Mesothelial cell of epicardium (in vitro differentiated cells): Measurements from ENCODE around the gene ELMO1. TPM values are rescaled to one million over a fixed set of nuclear protein-coding genes. Genes with fewer than 3 reads are reported as not detected.

ENCODE experiments used
- DNase-seq, 2 experiments: peaks; one replicate each; pipeline ENCODE4 v3.0.0; 2021; ENCODE audit warnings: low spot score in 2 of 2; ENCODE audit not compliant: unreplicated experiment in 2 of 2
- H3K27ac Mint-ChIP-seq: 2 replicates; pipeline ENCODE4 v1.8.0; 2021; ENCODE audit warnings: mixed read lengths
- H3K27me3 Mint-ChIP-seq: 2 replicates; pipeline ENCODE4 v1.8.0; 2021; ENCODE audit warnings: low read depth, mixed read lengths
- H3K36me3 Mint-ChIP-seq: 2 replicates; pipeline ENCODE4 v1.8.0; 2021; ENCODE audit warnings: mixed read lengths
- H3K4me1 Mint-ChIP-seq: 2 replicates; pipeline ENCODE4 v1.8.0; 2021; ENCODE audit warnings: mixed read lengths
- H3K4me3 Mint-ChIP-seq: 2 replicates; pipeline ENCODE4 v1.8.0; 2021; ENCODE audit warnings: mild to moderate bottlenecking, moderate library complexity, mixed read lengths
- H3K9me3 Mint-ChIP-seq: 2 replicates; pipeline ENCODE4 v1.8.0; 2021; ENCODE audit warnings: mixed read lengths
- CTCF ChIP-seq: fragments of 200-600 bp; sonication (generic); IDR thresholded peaks from one replicate; pipeline ENCODE4 v1.5.0; 2021; ENCODE audit warnings: antibody characterized with exemption; ENCODE audit not compliant: unreplicated experiment
- total RNA-seq: library from RNA; stranded (reverse); gene quantifications from 3 replicates; pipeline ENCODE4 v1.2.1, GENCODE V29; 2021

ELMO1 gene
- total RNA-seq, 1 donor from 2014 or later: 9.6 TPM

DNA sequence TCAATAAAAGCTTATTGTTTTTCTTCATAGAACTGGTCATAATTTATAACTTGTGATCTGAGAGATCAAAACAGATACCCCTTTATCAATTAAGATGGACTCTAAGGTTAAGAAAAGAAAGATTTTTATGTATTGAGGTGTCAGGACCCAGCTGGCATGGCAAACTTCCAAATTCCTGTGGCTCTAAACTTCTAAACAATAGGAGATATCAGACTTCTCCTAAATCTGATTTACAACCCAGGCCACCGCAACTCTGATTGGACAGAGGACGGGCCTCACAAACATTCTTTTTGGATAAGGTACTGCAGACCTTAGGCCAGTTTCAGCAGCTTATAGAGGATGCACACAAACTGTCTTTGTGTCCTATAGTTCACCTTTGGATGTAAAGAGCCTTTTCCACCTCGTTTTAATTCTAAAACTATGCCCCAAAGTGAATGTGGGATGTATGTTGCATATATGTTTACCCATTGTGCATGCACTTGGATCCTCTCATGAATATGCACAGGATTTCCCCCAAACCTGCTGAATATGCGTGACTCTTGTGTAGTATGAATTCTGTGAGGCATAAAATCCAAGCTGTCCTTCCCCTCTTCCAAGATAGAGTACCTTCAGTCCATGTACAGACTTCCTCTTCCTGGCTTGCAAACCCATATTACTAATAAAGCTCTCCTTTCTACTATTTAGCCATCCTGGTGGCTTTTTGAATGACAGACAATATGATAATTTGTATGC lies 69.0 kb downstream of the ELMO1 start:
- Mint-ChIP-seq H3K4me1 (no peaks in the 10 kb centered on the region), H3K9me3 (peaks cover 20% of the 10 kb centered on the region), H3K4me3 (no peak overlapping the region), H3K27me3 (no peaks in the 10 kb centered on the region), H3K27ac (no peak overlapping the region), H3K36me3 (peaks cover 5% of the 10 kb centered on the region)
- no peak for TF ChIP-seq CTCF
- DNase-seq: no peak

- Mint-ChIP-seq H3K4me1 (no peaks in the 10 kb centered on the region), H3K27me3 (no peaks in the 10 kb centered on the region), H3K4me3 (no peak overlapping the region), H3K9me3 (peaks cover 20% of the 10 kb centered on the region), H3K27ac (no peak overlapping the region), H3K36me3 (peaks cover 5% of the 10 kb centered on the region)
- DNase-seq: no peak
- TF ChIP-seq CTCF: no peak
Measured at GRCh38 chr7:37377231-37377630, 71.4 kb downstream of the ELMO1 start.

DNA sequence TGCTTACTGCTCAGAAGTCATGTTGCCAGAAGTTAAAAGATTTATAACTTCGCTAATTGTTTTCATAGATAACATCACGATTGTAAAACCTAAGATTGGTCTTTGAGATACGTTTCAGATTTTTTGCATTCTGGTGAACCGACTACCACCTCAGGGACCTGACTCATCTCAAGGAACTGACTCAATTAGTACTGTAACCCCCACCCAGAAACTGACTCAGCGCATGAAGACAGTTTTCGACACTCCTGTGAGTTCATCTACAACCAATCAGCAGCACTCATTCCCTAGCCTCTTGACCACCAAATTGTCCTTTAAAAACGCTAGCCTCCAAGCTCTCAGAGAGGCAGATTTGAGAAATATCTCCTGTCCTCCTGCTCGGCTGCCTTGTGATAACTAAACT lies 72.3 kb downstream of the ELMO1 start:
- no peak for DNase-seq
- no peak overlapping the region for H3K4me3 Mint-ChIP-seq
- H3K4me1 Mint-ChIP-seq: no peaks in the 10 kb centered on the region
- no peak for TF ChIP-seq CTCF
- no peak overlapping the region for H3K27ac Mint-ChIP-seq
- H3K9me3 Mint-ChIP-seq: peaks cover 20% of the 10 kb centered on the region
- H3K27me3 Mint-ChIP-seq: peaks cover 2% of the 10 kb centered on the region
- peaks cover 5% of the 10 kb centered on the region for H3K36me3 Mint-ChIP-seq

- H3K9me3 Mint-ChIP-seq: peaks cover 14% of the 10 kb centered on the region
- DNase-seq: no peak
- peaks cover 3% of the 10 kb centered on the region for H3K4me1 Mint-ChIP-seq
- no peak overlapping the region for H3K27ac Mint-ChIP-seq
- H3K36me3 Mint-ChIP-seq: peaks cover 5% of the 10 kb centered on the region
- H3K4me3 Mint-ChIP-seq: no peak overlapping the region
- peaks cover 13% of the 10 kb centered on the region for H3K27me3 Mint-ChIP-seq
- no peak for TF ChIP-seq CTCF
Measured at GRCh38 chr7:37372750-37373149, 75.9 kb downstream of the ELMO1 start.

DNA sequence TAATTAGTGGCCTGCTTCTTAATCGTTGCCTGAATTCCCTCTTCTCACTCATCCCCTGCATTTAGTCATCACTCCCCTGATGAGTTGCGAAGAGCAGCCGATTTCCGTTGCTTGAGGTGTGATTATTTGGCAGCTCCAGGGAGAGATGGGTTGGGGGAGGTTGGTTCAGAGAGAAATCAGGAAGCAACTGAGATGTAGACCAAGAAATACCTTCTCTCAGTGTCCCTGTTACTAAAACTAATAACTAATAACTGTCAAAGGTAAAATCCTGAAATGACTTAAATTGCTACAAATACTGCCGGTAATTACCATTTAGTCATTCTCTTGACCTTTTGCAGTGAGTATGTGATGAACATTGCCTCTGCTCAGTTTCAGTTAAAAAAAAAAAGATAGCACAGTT lies 76.9 kb downstream of the ELMO1 start:
- peaks cover 3% of the 10 kb centered on the region for H3K4me1 Mint-ChIP-seq
- H3K27ac Mint-ChIP-seq: no peak overlapping the region
- DNase-seq: no peak
- no peak overlapping the region for H3K4me3 Mint-ChIP-seq
- TF ChIP-seq CTCF: no peak
- H3K27me3 Mint-ChIP-seq: peaks cover 13% of the 10 kb centered on the region
- peaks cover 5% of the 10 kb centered on the region for H3K36me3 Mint-ChIP-seq
- H3K9me3 Mint-ChIP-seq: peaks cover 9% of the 10 kb centered on the region
